GM19452 (cell line): ENCODE results near the gene CDH18.

Experiments
- ATAC-seq: cut with Tn5 transposase; IDR thresholded peaks from one replicate; pipeline ENCODE4 v1.9.1; 2021; ENCODE audit not compliant: unreplicated experiment

CDH18 gene

DNA sequence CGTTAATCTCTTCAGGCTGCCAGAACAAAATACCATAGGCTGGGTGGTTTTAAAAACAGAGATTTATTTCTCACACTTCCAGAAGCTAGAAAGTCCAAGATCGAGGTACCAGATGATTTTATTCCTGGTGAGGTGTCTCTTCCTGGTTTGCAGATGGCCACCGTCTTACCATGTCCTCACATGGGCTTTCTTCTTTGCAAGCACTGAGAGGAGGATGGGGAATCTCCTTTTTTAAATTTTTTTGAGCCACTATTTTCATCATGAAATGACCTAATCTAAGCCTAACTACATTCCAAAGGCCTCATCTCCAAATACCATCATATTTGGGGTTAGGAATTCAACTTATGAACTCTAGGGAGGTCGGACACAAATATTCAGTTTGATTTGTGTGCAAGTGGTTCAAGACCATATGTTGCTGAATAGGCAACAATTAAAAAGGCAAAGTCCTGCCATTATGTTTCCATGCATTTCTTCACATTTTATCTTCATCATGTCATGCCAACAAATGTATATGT lies 371.2 kb downstream of the CDH18 start:
- no peak for ATAC-seq

DNA sequence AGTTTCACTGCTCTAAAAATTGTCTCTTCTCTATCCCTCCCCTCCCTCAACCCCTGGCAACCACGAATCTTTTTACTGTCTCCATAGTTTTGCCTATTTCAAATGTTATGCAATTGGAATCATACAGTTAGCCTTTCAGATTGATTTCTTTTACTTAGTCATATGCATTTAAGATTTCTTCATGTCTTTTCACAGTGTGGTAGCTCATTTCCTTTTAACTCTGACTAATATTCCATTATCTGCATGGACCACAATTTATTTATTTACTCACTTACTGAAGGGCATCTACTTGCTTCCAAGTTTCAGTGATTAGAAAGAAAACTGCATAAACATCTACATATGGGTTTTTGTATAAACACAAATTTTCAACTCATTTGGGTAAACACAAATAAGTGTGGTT lies 372.3 kb downstream of the CDH18 start:
- no peak for ATAC-seq

DNA sequence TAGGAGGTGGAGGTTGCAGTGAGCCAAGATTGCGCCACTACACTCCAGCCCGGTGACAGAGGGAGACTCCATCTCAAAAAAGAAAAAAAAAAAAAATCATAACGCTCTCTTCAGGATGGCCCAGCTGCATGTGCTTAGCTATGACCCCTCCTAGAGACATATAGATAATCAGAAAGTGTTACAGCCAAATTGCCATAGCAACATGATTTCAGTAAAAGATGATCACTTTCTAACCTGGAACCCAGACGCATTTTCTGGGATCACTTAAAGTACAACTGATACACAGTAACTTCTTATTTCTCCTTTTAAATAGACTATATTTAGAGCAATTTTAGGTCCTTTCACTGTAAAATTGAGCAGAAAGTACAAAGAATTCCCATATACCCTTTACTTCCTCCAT lies 372.9 kb downstream of the CDH18 start:
- ATAC-seq: no peak

DNA sequence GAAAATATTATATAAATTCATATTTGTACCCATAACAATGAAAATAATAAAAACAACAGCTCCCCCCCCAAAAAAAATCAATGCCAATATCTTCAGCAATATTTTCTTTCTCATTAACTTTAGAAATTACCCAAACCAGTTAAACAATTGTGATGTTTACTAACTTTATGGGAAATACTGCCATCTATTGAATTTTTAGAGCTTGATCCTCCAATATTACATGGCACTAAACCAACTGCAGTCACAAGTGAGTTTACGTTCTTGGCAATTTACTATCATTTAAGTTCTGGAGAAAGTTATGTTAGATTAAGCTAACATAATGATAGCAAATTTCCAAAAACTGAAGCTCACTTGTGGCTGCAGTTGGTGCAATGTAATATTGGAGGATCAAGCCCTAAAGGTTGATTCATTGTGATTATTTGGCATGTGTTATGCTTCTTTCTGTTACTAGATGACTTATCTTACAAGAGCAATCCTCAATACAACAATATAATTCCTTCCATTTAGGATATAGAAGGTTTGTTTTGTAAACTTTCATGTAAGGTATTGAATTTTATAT lies 379.5 kb downstream of the CDH18 start:
- no peak for ATAC-seq

DNA sequence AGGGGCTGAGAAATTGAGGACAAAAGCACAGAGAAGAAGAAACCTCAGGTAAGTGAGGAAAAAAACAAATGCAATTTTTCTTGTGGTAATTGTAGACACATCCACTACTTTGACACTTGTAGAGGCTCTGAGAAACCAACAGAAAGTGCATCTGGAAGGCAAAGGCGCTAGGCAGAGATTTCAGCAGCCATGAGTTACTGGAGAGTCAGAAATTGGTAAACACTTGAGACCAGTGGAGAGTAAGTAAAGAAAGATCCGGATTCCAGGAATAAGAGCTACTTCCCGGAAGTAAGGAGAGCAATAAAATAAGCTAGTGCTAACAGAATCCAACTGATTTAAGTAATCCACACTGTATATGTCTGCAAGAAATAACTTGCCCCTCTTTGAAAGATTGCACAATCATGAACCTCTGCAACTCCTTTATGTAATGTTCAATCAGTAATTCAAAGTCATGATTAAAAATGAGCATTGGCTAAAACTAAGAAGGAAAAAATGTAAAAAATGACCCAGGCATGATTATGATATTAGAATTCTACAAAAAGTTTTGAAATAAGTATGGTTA lies 382.1 kb downstream of the CDH18 start:
- ATAC-seq: no peak

DNA sequence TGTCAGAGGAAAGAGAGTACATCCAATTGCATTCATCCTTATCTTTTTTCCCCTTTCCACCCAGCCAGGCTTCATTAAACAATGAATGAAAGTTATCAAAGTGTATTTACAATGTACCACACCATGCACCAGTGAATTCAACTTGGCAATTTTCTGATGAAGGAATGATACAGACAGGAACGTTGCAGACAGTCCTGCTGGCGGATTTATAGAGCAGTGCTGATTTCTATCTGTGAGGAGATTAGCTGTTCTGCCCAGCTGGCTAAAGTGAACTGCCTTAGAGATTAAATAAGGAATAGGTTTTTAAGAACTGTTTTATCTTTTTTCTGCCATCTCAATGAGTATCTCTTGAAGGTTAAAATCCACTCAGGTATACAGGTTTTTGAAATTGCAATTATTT lies 403.9 kb downstream of the CDH18 start:
- ATAC-seq: no peak

DNA sequence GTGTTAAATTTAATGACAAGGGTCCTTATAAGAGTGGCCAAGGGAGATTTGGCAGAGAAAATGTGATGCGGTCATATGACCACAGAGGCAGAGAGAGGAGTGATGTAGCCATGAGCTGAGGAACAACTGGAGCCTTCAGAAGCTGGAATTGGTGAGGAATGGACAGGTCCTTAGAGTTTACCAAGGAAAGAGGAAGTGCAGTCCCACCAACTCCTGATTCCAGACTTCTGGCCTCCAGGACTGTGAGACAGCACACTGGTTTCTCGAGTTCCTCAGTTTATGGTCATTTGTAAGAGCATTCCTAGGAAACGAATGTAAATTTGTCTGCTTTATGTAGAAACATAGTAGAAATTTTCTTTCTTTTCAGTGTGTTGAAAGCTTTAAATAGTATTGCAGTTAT lies 410.1 kb downstream of the CDH18 start:
- no peak for ATAC-seq

DNA sequence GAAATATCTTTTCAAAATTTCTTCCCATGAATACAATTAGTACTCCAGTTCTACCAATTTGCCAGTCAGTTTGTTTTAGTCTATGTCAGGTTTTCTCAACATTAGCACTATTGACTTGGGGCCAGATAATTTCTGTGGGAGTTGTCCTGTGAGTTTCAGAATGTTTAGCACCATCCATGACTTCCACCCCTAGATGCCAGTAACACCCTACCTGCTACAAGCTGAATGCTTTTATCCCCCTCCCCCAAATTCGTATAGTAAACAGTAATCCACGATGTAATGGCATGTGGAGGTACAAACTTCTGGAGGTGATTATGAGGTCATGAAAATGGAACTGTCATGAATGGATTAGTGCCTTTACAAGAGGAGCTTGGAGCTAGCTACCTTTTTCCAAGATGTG lies 420.0 kb downstream of the CDH18 start:
- no peak for ATAC-seq

DNA sequence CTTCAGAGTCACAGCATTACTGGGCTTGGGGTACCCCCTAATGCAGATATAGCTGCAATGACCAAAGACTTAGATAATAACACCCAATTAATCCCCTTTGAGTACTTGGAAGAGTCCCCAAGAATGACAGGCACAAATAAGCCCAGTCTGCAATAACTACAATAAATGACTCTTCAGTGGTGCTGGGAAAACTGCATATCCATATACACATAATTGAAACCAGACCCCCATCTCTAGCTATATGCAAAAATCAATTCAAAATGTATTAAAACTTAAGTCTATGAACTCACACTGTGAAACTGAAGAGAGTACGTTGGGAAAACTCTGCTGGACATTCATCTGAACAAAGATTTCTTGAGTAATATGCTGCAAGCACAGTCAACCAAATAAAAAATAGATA lies 422.5 kb downstream of the CDH18 start:
- no peak for ATAC-seq

DNA sequence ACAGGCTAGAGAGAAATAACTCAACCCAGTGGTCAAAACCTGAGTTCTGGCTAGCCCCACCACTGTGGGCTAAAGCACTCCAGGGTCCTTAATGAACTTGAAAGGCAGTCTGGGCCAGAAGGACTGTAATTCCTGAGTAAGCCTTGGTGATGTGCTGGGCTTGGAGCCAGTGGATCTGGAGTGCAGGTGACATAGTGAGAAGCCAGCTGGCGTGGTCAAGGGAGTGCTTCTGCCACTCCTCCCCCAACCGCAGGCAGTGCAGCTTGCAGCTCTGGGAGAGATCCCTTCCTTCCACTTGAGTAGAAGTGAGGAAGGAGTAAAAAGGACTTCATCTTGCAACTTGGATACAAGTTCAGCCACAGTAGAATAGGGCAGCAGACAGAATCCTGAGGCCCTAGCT lies 424.0 kb downstream of the CDH18 start:
- ATAC-seq: no peak

DNA sequence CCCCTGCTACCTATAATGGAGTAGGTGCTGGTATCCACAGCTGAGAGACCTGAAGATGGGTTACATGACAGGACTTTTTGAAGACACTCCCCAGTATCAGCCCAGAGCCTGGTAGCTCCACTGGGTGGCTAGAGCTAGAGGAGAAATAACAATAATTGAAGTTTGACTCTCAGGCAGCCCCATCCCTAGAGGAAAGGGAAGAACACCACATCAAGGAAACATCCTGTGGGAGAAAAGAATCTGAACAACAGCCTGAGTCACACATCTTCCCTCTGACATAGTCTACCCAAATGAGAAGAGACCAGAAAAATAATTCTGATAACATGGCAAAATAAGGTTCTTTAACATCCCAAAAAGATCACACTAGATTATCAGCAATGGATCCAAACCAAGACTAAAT lies 432.1 kb downstream of the CDH18 start:
- ATAC-seq: no peak

DNA sequence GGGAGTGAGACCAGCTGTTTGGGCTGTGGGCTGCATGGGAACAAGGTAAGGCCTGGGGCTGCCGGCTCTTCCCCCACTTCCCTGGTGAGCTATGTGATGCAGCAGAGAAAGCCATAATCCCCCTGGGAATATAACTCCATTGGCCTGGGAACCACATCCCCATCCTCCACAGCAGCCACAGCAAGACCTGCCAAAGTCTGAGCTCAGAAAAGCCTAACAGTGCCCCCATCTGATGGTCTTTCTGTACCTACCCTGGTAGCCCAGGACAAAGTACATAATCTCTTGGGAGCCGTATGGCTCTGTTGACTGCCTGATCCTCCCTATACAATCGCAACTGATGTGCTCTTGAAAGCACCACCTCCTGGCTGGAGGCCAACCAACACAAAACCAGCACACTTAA lies 432.6 kb downstream of the CDH18 start:
- ATAC-seq: no peak

DNA sequence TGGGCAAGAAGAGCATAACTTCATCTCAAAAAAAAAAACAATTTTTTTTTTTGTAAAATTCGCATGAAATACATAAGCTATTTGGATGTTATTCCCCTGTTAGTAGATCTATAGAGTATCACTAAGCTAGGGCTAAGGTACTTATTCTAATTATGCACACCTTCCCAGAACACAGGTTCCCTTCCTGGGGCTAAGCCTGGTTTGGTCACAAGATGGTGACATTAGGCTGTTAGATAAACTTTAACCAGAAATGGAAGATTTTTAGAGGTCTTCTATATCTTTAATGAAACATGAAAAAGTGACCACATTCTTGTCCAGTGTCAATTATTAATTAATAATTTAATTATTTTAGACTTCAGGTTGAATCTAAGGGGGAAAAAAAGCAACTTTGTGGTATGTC lies 433.5 kb downstream of the CDH18 start:
- no peak for ATAC-seq

DNA sequence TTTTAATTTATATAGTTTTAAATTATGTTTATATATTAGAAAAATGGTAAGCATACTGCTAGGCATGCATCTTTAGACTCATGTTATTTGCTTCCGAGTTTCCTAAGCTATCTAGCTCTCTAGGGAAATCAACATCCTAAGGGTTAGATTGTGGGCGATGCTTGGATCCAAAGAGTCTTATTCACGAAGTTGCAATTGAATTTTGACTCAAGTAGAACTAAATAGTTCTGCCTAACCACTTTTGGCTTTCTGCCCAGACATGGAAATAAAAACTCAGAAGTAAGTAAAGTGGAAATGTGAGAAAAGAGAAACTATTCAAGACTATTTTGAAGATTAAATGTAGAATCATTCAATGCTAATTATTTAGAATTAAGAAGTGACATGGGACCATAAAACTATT lies 440.4 kb downstream of the CDH18 start:
- no peak for ATAC-seq

DNA sequence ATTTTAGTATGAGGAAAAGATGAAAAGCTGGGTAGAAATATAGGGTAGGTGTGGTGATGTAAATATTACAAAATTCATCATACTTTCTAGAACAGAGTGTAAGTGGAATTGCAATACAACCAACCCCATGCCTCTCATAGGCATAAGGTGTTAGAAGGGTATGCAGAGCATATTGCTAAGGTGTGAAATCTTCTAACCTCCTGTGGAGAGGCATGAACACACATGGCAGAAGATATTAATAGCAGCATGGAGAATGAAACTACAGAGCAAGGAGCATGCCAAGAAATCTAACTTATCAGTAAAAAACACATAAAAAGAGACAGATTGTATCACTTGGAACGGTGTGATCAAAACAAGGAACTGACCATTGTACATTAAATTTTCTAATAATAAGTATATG lies 441.5 kb downstream of the CDH18 start:
- no peak for ATAC-seq

DNA sequence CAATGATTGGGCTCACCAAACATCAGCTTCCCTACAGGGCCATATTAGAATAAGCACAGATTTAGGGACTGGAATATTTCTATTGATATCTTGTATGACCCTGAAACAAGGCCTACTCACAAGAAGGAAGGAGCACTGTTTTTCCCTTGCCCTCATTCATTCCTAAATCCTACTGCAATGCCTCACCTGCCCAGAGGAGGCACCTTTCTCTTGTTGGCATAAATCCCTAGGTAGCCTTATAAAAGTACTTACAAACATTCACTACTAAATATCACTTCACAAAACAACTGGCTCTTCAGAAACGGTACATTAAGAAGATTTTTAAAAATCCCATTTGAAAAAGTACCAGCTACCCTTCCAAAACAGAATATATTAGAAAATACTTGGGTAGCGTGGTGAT lies 449.4 kb downstream of the CDH18 start:
- no peak for ATAC-seq

DNA sequence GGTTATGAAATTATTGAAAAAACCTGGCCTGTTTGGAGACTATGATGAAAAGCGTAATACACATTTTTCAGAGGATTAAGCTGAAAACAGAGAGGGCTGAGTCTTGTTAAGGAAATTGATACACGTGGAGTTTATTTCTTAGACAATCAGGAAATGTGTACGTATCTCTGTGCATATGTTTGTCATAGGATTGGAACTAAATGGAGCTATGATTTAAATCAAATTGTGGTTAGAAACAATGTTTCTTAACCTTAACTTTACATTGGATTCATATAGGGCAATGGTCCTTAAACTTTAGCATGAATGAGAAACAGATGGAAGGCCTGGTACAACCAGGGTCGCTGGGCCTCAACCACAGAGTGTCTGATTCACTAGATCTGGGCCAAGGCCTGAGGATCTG lies 451.6 kb downstream of the CDH18 start:
- ATAC-seq: no peak

DNA sequence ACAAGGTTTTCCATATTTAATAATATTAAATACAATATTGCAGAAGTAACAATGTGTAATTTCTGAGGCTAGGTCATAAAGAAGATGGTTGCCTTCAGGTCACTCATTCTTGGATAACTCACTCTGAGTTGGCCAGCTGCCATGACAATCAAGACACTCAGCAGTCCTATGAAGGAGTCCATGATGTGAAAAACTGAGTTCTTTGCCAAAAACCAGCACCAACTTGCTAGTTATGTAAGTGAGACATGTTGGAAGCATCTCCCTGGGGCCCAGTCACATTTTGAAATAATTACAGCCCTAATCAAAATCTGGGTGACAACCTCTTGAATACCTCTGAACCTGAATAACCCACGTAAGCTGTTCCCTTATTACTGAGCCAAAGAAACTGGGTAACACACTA lies 453.2 kb downstream of the CDH18 start:
- no peak for ATAC-seq

DNA sequence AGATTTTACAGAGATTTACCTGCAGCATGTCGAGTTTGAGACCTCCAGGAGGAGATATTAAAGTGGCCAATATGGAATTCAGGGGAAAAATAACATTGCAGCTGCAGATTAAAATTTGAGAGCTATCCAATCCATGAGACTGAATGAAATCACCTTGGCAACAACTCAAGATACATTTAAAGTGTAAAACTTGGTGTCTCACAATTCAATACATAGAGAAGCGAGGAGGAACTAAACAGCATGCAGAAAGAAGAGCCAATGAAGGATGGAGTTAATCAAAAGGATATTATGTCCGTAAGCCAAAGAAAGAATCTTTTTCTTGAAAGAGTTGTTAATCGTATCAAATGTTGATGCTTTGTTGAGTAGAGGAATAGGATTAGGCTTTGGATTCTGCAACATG lies 455.1 kb downstream of the CDH18 start:
- ATAC-seq: no peak

DNA sequence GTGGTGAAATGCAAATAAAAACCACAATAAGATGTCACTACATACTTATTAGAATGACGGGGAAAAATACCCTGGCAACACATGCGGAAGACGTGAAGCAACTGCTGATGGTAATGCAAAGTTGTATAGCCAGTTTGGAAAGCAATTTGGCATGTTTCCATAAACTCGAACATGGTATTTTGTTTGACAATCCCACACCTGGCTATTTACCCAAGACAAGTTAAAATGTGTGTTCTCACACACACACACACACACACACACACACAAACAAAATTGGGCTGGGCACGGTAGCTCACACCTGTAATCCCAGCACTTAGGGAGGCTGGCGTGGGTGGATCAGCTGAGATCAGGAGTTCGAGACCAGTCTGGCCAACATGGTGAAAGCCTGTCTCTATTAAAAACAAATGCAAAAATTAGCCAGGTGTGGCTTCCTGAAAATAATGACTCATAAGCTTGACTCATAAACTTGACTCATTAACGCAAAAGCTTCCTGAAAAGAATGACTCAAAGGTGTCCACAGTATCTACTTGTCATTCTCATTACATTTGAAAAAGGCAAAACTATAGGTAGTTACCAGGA lies 456.5 kb downstream of the CDH18 start:
- no peak for ATAC-seq

DNA sequence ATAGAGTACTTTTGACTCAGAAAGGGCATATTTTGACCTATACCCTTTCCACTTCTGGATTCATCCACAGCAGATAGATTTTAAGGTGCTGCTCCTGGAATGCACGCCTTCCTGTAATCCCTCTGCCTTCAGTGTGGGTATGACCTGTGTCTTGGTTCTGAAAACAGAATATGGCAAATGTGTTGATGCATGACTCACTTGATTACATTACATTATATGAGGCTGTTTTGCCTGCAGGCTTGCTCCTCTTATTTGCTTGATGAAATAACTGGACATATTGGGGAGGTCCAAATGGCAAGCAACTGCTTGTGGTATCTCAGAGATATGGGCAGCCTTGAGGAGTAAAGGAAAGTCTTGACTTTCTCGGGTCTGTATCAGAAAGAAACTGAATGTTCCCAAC lies 468.6 kb downstream of the CDH18 start:
- ATAC-seq: no peak

DNA sequence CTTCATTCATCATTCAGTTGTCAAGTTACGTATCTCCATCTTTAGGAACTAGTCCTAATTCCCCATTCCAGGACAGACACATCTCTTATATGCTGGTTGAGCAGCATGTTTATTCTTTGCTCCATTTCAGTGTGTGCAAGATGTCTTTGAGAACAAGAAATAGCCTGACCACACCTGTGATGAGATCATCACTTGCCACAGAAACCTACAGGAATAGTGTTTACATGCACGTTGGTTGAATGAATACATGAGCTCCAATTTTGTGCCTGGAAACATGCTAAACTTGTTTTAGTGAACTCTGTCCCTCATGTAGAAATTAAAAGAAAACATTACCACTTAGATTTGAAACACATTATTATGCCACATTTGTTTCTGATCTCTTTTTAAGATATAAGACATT lies 489.1 kb downstream of the CDH18 start:
- ATAC-seq: no peak

DNA sequence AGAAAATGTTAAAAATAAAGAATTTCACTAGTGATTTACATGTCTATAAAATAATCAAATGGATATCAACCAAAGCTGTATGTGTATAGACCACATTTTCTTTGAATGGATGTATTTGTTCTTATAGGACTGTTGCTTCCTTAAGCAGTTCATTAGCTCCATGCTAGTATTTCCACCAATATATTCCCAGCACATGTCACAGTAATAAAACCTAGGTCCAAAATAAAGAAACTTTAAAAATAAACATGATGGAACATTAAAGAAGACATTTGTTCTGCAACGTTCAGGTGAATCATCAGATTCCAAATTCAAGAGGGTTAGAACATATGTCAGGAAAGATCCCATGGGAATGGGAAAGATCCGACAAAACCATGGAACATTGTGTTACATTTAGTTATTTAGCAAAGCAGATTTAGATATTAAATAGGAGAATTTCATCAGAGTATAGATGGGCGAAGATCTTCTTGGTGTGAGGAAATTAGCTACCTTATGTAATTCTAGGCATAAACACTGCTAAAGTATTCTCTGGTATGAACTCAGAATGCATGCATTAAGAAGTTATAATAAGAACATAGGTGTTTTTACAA lies 490.7 kb downstream of the CDH18 start:
- no peak for ATAC-seq
